B cell (primary cell): ENCODE results near the gene GMPS. TPM values are rescaled to one million over a fixed set of nuclear protein-coding genes. Genes with fewer than 3 reads are reported as not detected.
"Not testable (repeated sequence)": the region's sequence is repeated elsewhere in the genome, so short reads cannot be mapped to it uniquely, and the experiment has no call there.

Source experiments
- ATAC-seq: fragments of 200-7000 bp; cut with Tn5 transposase; one replicate; pipeline ENCODE4 v1.10.0; 2021; ENCODE audit warnings: low read depth, mild to moderate bottlenecking, moderate number of reproducible peaks, moderate library complexity
- CTCF ChIA-PET: fragments of 350-600 bp; sonication (Branson Sonifier 250); formaldehyde crosslinking; loops from one replicate; lab custom pipeline; 2021; ENCODE audit warnings: antibody characterized with exemption, inconsistent platforms; lab: Charles Lee
- POLR2A ChIA-PET: fragments of 350-600 bp; sonication (Branson Sonifier 250); formaldehyde crosslinking; loops from one replicate; lab custom pipeline; 2021; ENCODE audit warnings: antibody characterized with exemption; lab: Charles Lee
- DNase-seq: peaks from one replicate; pipeline ENCODE4 v3.0.0; 2013
- H2AFZ ChIP-seq: 2 replicates; pipeline ENCODE4 v1.6.1; 2012; ENCODE audit warnings: mild to moderate bottlenecking, low read depth, low read length; ENCODE audit not compliant: insufficient read depth, poor library complexity, severe bottlenecking
- H3K27ac ChIP-seq, 2 donors: 1 replicate in 1 of 2; 2 replicates in 1 of 2; pipeline ENCODE4 v1.5.1; 2012 to 2013; ENCODE audit warnings: low read length in 2 of 2, mild to moderate bottlenecking in 2 of 2, moderate library complexity in 1 of 2
- H3K27me3 ChIP-seq, 4 experiments: fragments of 200-600 bp in 1 of 4; sonication (generic) in 1 of 4; replicated peaks in 1 of 4; 1 replicate in 2 of 4; 2 replicates in 2 of 4; pipeline versions ENCODE4 v1.6.1 to v1.7.0; 2013 to 2016; ENCODE audit warnings: low read length in 3 of 4, mild to moderate bottlenecking in 2 of 4, mixed read lengths in 1 of 4, moderate library complexity in 1 of 4; ENCODE audit not compliant: insufficient read depth in 4 of 4, control insufficient read depth in 3 of 4; ENCODE audit errors: control extremely low read depth in 1 of 4
- H3K36me3 ChIP-seq, 2 experiments: replicated peaks in 1 of 2; 1 replicate in 1 of 2; 2 replicates in 1 of 2; pipeline versions ENCODE4 v1.6.1 to v1.7.1; 2013; ENCODE audit warnings: low read length in 1 of 2; ENCODE audit not compliant: insufficient read depth in 2 of 2, control insufficient read depth in 1 of 2; ENCODE audit errors: control extremely low read depth in 1 of 2, extremely low read depth in 1 of 2
- H3K4me1 ChIP-seq, 2 donors: fragments of 200-600 bp in 1 of 2; sonication (generic) in 1 of 2; 1 replicate in 1 of 2; 2 replicates in 1 of 2; pipeline versions ENCODE4 v1.5.1 to v1.6.1; 2013 to 2017; ENCODE audit warnings: low read length in 2 of 2; ENCODE audit not compliant: control insufficient read depth in 2 of 2, insufficient read depth in 2 of 2
- H3K4me2 ChIP-seq: replicated peaks from 2 replicates; pipeline ENCODE3; 2012; ENCODE audit warnings: mild to moderate bottlenecking, low read depth, low read length; ENCODE audit not compliant: poor library complexity, severe bottlenecking
- H3K4me3 ChIP-seq, 5 experiments: fragments of 200-600 bp in 1 of 5; sonication (generic) in 1 of 5; 1 replicate in 3 of 5; 2 replicates in 2 of 5; pipeline versions ENCODE4 v1.5.1 to v1.7.0; 2011 to 2016; ENCODE audit warnings: low read length in 4 of 5, mild to moderate bottlenecking in 4 of 5, low read depth in 2 of 5, control low read depth in 1 of 5, moderate library complexity in 1 of 5; ENCODE audit not compliant: insufficient read depth in 1 of 5; ENCODE audit errors: control extremely low read depth in 1 of 5, extremely low read depth in 1 of 5
- H3K79me2 ChIP-seq: fragments of 200-600 bp; sonication (generic); one replicate; pipeline ENCODE4 v1.6.0; 2016; ENCODE audit warnings: low read length; ENCODE audit not compliant: control insufficient read depth, insufficient read depth
- H3K9ac ChIP-seq: fragments of 200-600 bp; sonication (generic); 2 replicates; pipeline ENCODE4 v1.6.1; 2017; ENCODE audit warnings: mild to moderate bottlenecking, low read length, moderate library complexity
- H3K9me3 ChIP-seq, 3 donors: one replicate each; pipeline versions ENCODE4 v1.6.1 to v1.7.1; 2013; ENCODE audit warnings: low read length in 2 of 3; ENCODE audit not compliant: control insufficient read depth in 2 of 3, insufficient read depth in 1 of 3; ENCODE audit errors: control extremely low read depth in 1 of 3
- H4K20me1 ChIP-seq: 2 replicates; pipeline ENCODE4 v1.6.0; 2012; ENCODE audit warnings: mild to moderate bottlenecking, low read length; ENCODE audit not compliant: insufficient read depth, control insufficient read depth, poor library complexity, severe bottlenecking
- H3K27ac Mint-ChIP-seq: one replicate; pipeline ENCODE4 v1.8.0; 2021; ENCODE audit warnings: mixed read lengths
- H3K27me3 Mint-ChIP-seq: one replicate; pipeline ENCODE4 v1.8.0; 2021; ENCODE audit warnings: mixed read lengths
- H3K4me1 Mint-ChIP-seq: one replicate; pipeline ENCODE4 v1.8.0; 2021; ENCODE audit warnings: mixed read lengths
- H3K4me3 Mint-ChIP-seq: one replicate; pipeline ENCODE4 v1.8.0; 2021; ENCODE audit warnings: mixed read lengths
- H3K9me3 Mint-ChIP-seq: one replicate; pipeline ENCODE4 v1.8.0; 2022; ENCODE audit warnings: mixed read lengths; ENCODE audit not compliant: insufficient read depth
- CTCF ChIP-seq: fragments of 200-600 bp; IDR thresholded peaks from one replicate; pipeline ENCODE4 v1.8.0; 2022; ENCODE audit warnings: antibody characterized with exemption, mild to moderate bottlenecking
- EZH2 ChIP-seq: IDR thresholded peaks from 2 replicates; pipeline ENCODE4 v1.6.1; 2012; ENCODE audit warnings: borderline replicate concordance, low read depth, mild to moderate bottlenecking, moderate library complexity, low read length; ENCODE audit not compliant: insufficient read depth, poor library complexity, severe bottlenecking
- WGBS: methylation state at CpG from one replicate; pipeline ENCODE4 v1.1.5; 2013; ENCODE audit warnings: missing lambda C conversion rate; ENCODE audit not compliant: insufficient coverage; 5-methylcytosine and 5-hydroxymethylcytosine counted together
- intact Hi-C: fragments of 100-400 bp; cut with micrococcal nuclease; formaldehyde crosslinking; loops from one replicate; pipeline ENCODE4 v1.10.0; 2022
- polyA plus RNA-seq: library from polyadenylated mRNA; depleted of rRNA; stranded (reverse); fragments of >200 nt; gene quantifications from 2 replicates; pipeline ENCODE4 v1.2.3, GENCODE V29; 2012
- total RNA-seq, 2 donors: library from RNA; stranded (reverse); fragments of 120-200 nt in 1 of 2; gene quantifications; 1 replicate in 1 of 2; 2 replicates in 1 of 2; pipeline versions ENCODE4 v1.2.3 to v1.2.4, GENCODE V29; 2013 to 2022

GMPS gene
- total and polyA plus RNA-seq, 2 donors (not counting 1 experiment from before 2014, with no cell fraction given), result 12.0 to 30.8 TPM

- Histone ChIP-seq H3K9me3 (no peaks in the 10 kb centered on the region), H3K36me3 (no peaks in the 10 kb centered on the region), H3K27ac (no peak overlapping the region), H2AFZ (no peak overlapping the region), H3K4me1 (peaks cover 6 to 10% of the 10 kb centered on the region in 2 donors), H3K79me2 (peaks cover 97% of the 10 kb centered on the region), H3K4me2 (no peak overlapping the region), H3K4me3 (no peak overlapping the region), H3K9ac (no peak overlapping the region), H4K20me1 (peaks cover 56% of the 10 kb centered on the region), H3K27me3 (no peaks in the 10 kb centered on the region)
- Mint-ChIP-seq H3K27me3 (no peaks in the 10 kb centered on the region), H3K9me3 (no peaks in the 10 kb centered on the region), H3K4me3 (no peak overlapping the region), H3K4me1 (peaks cover 42% of the 10 kb centered on the region), H3K27ac (no peak overlapping the region)
- CTCF ChIA-PET, result no interaction called here
- DNase-seq (no peak), ATAC-seq (no peak)
- intact Hi-C loops, result no loop called here
- TF ChIP-seq CTCF (no peak), EZH2 (no peak)
- POLR2A ChIA-PET, result no interaction called here
These were observed 14.8 kb downstream of the GMPS start for GRCh38 chr3:155885292-155885691.

GRCh38 chr3:155886348-155886747, 15.9 kb downstream of the GMPS start:
- H3K4me3 ChIP-seq, H3K4me2 ChIP-seq, H3K27me3 ChIP-seq, H3K27me3 Mint-ChIP-seq, DNase-seq, H3K9me3 Mint-ChIP-seq, H3K36me3 ChIP-seq, H3K9me3 ChIP-seq, H3K4me1 ChIP-seq, H2AFZ ChIP-seq, CTCF ChIA-PET, H3K9ac ChIP-seq, intact Hi-C loops, H3K27ac ChIP-seq, ATAC-seq, H3K4me3 Mint-ChIP-seq, H3K27ac Mint-ChIP-seq, POLR2A ChIA-PET: not testable (repeated sequence)
- H3K79me2 ChIP-seq, result peaks cover 97% of the 10 kb centered on the region
- WGBS, result 90% methylated on average over 1 of the region's 8 CpGs
- H4K20me1 ChIP-seq, result peaks cover 62% of the 10 kb centered on the region
- peaks cover 42% of the 10 kb centered on the region for H3K4me1 Mint-ChIP-seq
